ENCODE data around the gene TUBGCP6.

The TUBGCP6 gene

GRCh38 chr22:50179937-50180726, 64.7 kb downstream of the TUBGCP6 start:
- Mint-ChIP-seq H3K27ac (no peak overlapping the region), H3K4me3 (no peak overlapping the region), H3K9me3 (no peaks in the 10 kb centered on the region), H3K27me3 (no peaks in the 10 kb centered on the region), H3K4me1 (peaks cover 7% of the 10 kb centered on the region), H3K36me3 (ENCODE audit: low read depth) (no peaks in the 10 kb centered on the region)
- ATAC-seq, result no peak
- DNase-seq, result no peak

DNA sequence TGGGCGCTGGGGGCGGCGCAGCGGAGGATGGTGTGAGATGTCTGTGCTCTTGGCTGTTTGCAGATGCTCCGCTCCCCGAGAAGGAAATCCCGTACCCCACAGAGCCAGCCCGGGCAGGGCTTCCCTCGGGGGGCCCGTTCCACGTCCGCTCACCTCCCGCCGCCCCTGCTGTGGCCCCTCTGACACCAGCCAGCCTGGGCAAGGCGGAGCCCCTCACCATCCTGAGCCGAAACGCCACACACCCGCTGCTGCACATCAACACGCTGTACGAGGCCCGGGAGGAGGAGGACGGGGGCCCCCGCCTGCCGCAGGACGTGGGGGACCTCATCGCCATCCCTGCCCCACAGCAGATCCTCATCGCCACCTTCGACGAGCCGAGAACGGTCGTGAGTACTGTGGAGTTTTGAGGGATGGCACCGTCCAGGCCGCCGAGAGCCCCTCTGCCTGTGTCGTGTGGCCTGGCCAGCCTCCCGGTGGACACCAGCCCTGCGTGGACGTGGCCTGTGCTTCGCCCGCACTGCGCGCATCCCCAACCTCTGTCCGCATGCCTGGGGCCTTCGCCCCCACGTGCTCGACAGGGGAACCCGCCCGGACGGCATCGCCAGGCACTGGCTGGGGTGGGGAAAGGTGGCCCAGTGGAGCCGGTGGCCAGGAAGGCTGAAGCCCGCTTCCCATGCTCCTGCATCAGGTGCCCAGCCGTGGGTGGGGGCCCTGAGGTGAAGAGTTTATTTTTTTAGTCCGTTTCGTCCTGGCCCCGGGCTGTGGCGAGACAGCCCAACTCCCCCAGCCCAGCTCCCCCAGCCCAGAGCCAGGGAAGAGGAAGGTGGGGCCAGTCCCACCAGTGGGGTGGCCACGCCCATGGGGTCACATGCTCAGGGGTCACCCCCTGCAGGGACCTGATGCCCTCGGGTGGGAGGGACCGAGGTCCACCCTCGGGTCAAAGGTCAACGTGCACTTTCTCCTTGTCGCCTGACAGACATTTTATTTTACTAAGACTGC, 65.7 kb downstream of the TUBGCP6 start:
- Mint-ChIP-seq H3K4me3 (no peak overlapping the region), H3K4me1 (peaks cover 3% of the 10 kb centered on the region), H3K27ac (no peak overlapping the region), H3K36me3 (ENCODE audit: low read depth) (no peaks in the 10 kb centered on the region), H3K9me3 (no peaks in the 10 kb centered on the region), H3K27me3 (no peaks in the 10 kb centered on the region)
- DNase-seq, result no peak
- ATAC-seq, result no peak

GRCh38 chr22:50178471-50178864, 66.4 kb downstream of the TUBGCP6 start:
- Mint-ChIP-seq H3K27me3 (peaks cover 4% of the 10 kb centered on the region), H3K36me3 (ENCODE audit: low read depth) (no peaks in the 10 kb centered on the region), H3K9me3 (no peaks in the 10 kb centered on the region), H3K4me3 (no peak overlapping the region), H3K27ac (no peak overlapping the region), H3K4me1 (peaks cover 3% of the 10 kb centered on the region)
- DNase-seq (no peak), ATAC-seq (no peak)

GRCh38 chr22:50177537-50178470, 67.0 kb downstream of the TUBGCP6 start:
- no peak for DNase-seq
- H3K27ac Mint-ChIP-seq, result no peak overlapping the region

DNA sequence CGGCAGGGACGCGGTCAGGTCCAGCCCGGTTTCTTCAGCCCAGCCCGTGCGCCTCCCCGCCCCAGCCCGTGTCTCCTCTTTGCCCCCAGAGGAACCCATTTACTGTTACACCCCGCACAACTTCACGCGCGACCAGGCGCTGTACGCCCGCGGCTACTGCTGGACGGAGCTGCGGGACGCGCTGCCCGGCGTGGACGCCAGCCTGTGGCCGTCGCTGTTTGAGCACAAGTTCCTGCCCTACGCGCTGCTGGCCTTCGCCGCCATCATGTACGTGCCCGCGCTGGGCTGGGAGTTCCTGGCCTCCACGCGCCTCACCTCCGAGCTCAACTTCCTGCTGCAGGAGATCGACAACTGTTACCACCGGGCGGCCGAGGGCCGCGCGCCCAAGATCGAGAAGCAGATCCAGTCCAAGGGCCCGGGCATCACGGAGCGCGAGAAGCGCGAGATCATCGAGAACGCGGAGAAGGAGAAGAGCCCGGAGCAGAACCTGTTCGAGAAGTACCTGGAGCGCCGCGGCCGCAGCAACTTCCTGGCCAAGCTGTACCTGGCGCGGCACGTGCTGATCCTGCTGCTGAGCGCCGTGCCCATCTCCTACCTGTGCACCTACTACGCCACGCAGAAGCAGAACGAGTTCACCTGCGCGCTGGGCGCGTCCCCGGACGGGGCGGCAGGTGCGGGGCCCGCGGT, 67.8 kb downstream of the TUBGCP6 start:
- DNase-seq (no peak), ATAC-seq (no peak)
- peaks cover 3% of the 10 kb centered on the region for H3K4me1 Mint-ChIP-seq
- peaks cover 13% of the 10 kb centered on the region for H3K27me3 Mint-ChIP-seq
- H3K4me3 Mint-ChIP-seq, result no peak overlapping the region
- no peaks in the 10 kb centered on the region for H3K9me3 Mint-ChIP-seq
- no peak overlapping the region for H3K27ac Mint-ChIP-seq
- H3K36me3 Mint-ChIP-seq (ENCODE audit: low read depth), result no peaks in the 10 kb centered on the region

More at GRCh38 chr22:50177537-50178470, 67.0 kb downstream of the TUBGCP6 start:
- no peak for ATAC-seq
- Mint-ChIP-seq H3K4me1 (peaks cover 3% of the 10 kb centered on the region), H3K27me3 (peaks cover 9% of the 10 kb centered on the region), H3K36me3 (ENCODE audit: low read depth) (no peaks in the 10 kb centered on the region), H3K4me3 (no peak overlapping the region), H3K9me3 (no peaks in the 10 kb centered on the region)

DNA sequence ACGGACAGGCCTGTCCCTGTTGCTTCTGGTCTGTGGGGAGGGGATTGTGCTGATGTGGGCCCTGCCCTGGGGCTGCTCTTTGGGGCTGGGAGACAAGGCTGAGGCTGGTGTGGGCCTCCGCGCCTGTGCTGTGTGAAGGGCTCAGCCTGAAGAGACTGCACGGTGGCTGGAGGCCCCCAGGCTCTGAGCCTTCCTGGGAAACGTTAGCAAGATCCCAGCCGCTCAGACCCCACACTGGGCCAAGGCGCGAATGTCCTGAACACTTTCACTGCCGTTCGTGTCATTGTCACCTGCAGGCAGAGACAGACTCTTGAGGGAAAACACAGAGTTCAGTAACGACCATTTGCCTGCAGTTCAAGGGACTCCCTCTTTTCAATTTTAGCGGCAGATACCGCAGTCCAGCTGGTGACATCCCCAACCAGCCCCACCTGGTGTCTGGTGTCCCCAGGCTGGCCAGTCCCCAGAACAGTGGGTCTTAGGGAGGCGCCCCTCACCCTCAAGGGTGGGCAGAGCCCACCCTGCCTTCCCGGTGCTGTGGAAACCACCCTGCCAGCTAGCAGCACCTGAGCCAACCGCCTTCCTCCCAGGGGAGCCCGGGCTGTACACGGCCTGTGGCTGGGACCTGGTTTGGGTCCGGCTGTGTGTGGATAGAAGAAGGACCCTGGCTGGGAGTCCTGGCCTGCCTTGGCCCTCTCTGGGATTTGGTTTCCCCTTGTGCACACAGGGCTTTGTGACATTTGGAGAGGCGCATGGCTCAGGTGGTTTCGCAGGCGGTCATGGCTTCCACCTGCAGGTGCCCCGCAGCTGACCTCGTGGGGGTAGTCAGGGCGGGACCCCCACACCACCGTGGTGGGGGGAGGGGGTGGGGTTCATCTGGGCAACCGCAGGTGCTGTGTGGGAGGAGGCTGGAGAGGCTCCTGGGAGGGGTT, 68.6 kb downstream of the TUBGCP6 start:
- Mint-ChIP-seq H3K4me1 (peaks cover 3% of the 10 kb centered on the region), H3K27me3 (peaks cover 15% of the 10 kb centered on the region), H3K36me3 (ENCODE audit: low read depth) (no peaks in the 10 kb centered on the region), H3K9me3 (no peaks in the 10 kb centered on the region), H3K4me3 (no peak overlapping the region), H3K27ac (no peak overlapping the region)
- no peak for DNase-seq
- ATAC-seq, result no peak

- no peaks in the 10 kb centered on the region for H3K9me3 Mint-ChIP-seq
- H3K27me3 Mint-ChIP-seq, result peaks cover 18% of the 10 kb centered on the region
- ATAC-seq (no peak), DNase-seq (peak; percentile 4)
- no peak overlapping the region for H3K4me3 Mint-ChIP-seq
- peaks cover 3% of the 10 kb centered on the region for H3K4me1 Mint-ChIP-seq
- no peak overlapping the region for H3K27ac Mint-ChIP-seq
- no peaks in the 10 kb centered on the region for H3K36me3 Mint-ChIP-seq (ENCODE audit: low read depth)
These were observed 69.7 kb downstream of the TUBGCP6 start for GRCh38 chr22:50175191-50175461.

GRCh38 chr22:50174382-50175190, 70.2 kb downstream of the TUBGCP6 start:
- no peak for ATAC-seq
- Mint-ChIP-seq H3K4me1 (peaks cover under 1% of the 10 kb centered on the region), H3K4me3 (no peak overlapping the region), H3K36me3 (ENCODE audit: low read depth) (no peaks in the 10 kb centered on the region), H3K27ac (no peak overlapping the region), H3K27me3 (peaks cover 18% of the 10 kb centered on the region), H3K9me3 (no peaks in the 10 kb centered on the region)
- no peak for DNase-seq

DNA sequence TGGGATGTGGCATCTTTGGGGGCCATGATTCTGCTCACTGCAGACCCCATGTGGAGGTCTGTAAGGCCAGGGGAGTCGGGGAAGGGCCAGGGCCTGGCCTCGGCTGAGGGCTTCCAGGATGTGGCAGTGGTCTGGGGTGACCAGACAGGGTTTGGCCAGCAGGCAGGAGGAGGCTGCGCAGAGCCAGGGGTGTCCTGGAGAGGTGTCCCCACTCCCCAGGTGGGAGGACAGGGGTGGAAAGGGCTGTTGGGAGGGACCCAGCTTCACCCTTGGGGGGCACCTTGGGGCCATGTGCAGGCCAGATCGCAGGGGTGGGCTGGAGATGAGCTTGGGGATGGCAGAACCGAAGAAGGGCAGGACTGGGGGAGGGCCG, 70.9 kb downstream of the TUBGCP6 start:
- ATAC-seq (no peak), DNase-seq (no peak)
- Mint-ChIP-seq H3K9me3 (no peaks in the 10 kb centered on the region), H3K36me3 (ENCODE audit: low read depth) (no peaks in the 10 kb centered on the region), H3K4me1 (peaks cover 3% of the 10 kb centered on the region), H3K4me3 (no peak overlapping the region), H3K27ac (no peak overlapping the region), H3K27me3 (peaks cover 22% of the 10 kb centered on the region)

DNA sequence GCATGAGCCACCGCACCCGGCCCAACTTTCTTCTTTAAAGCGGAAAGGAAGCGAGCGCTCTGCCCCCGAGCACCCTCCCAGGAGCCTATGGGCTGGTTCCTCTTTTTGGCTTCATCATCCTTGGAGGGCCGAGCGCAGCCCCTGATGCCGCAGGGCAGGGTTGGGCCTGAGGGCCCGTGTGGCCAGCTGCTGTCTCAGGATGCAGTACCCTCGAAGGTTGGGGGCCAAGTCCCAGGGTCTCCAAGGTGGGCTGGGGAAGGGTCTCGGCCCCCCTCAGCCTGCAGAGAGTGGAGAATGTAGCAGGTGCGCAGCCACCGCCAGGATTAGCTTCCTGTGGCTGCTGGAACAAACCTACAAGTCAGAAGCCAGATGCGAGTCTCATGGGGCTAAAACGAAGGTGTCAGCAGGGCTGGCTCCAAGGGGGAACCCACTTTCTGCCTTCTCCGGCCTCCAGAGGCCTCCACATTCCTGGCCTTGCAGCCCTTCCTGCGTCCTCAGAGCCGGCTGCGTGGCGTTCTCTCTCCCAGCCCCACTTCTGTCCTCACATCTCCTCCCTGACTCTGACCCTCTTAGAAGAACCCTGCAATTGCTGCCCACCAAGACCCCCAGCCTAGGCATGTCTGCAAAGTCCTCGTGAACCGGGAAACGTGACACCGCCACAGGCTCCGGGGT, 71.4 kb downstream of the TUBGCP6 start:
- peaks cover 27% of the 10 kb centered on the region for H3K27me3 Mint-ChIP-seq
- ATAC-seq, result no peak
- no peak overlapping the region for H3K4me3 Mint-ChIP-seq
- peak; percentile 4 for DNase-seq
- peaks cover 5% of the 10 kb centered on the region for H3K4me1 Mint-ChIP-seq
- no peak overlapping the region for H3K27ac Mint-ChIP-seq
- no peaks in the 10 kb centered on the region for H3K9me3 Mint-ChIP-seq
- no peaks in the 10 kb centered on the region for H3K36me3 Mint-ChIP-seq (ENCODE audit: low read depth)

DNA sequence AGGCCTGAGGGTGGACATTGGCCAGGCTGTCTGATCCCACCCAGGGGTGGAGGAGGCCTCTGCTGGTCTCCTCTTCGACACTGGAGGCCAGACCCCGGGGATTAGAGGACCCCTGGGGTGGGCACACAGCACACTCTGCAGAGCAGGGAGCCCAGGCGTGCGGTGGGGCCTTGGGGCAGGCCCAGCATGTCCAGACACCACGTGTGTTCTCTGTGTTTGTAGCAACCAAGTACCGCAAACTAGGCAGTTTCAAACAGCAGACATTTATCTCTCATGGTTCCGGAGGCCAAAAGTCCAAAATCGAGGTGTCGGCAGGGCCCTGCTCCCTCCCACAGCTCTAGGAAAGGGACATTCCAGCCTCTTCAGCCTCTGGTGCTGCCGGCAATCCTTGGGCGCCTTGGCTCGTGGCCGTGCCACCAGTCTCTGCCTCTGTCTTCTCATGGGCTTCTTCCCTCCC, 72.8 kb downstream of the TUBGCP6 start:
- no peaks in the 10 kb centered on the region for H3K9me3 Mint-ChIP-seq
- peaks cover 35% of the 10 kb centered on the region for H3K27me3 Mint-ChIP-seq
- ATAC-seq (no peak), DNase-seq (no peak)
- no peak overlapping the region for H3K27ac Mint-ChIP-seq
- H3K36me3 Mint-ChIP-seq (ENCODE audit: low read depth), result no peaks in the 10 kb centered on the region
- H3K4me3 Mint-ChIP-seq, result peak overlapping the region; percentile 8
- peaks cover 5% of the 10 kb centered on the region for H3K4me1 Mint-ChIP-seq

GRCh38 chr22:50171319-50171964, 73.4 kb downstream of the TUBGCP6 start:
- Mint-ChIP-seq H3K27ac (peak overlapping the region; percentile 60), H3K9me3 (no peaks in the 10 kb centered on the region), H3K27me3 (peaks cover 35% of the 10 kb centered on the region), H3K4me3 (peak overlapping the region; percentile 73), H3K36me3 (ENCODE audit: low read depth) (no peaks in the 10 kb centered on the region), H3K4me1 (peaks cover 5% of the 10 kb centered on the region)
- ATAC-seq (no peak), DNase-seq (no peak)

Measured in activated naive CD8-positive, alpha-beta T cell treated with anti-CD3 and anti-CD28 coated beads, Interleukin-2, amount 50 U/mL, for 24 hours (primary cell).